Stimulated activated CD4-positive, alpha-beta T cell treated with anti-CD3 and anti-CD28 coated beads, Interleukin-4, amount 100 ng/mL, for 24 hours (primary cell): ENCODE results near the gene PTPRN2.
"Not testable (repeated sequence)": the region's sequence is repeated elsewhere in the genome, so short reads cannot be mapped to it uniquely, and the experiment has no call there.

ENCODE experiments used
- DNase-seq: peaks from one replicate; pipeline ENCODE4 v3.0.0-alpha.2; 2020

PTPRN2 gene

GRCh38 chr7:157996359-157997079, 591.1 kb downstream of the PTPRN2 start:
- no peak for DNase-seq

- no peak for DNase-seq
Observed at GRCh38 chr7:157995815-157996214, 591.8 kb downstream of the PTPRN2 start.

GRCh38 chr7:157994319-157994718, 593.3 kb downstream of the PTPRN2 start:
- no peak for DNase-seq

GRCh38 chr7:157993406-157994105, 594.1 kb downstream of the PTPRN2 start:
- DNase-seq, result no peak

GRCh38 chr7:157992511-157993160, 595.0 kb downstream of the PTPRN2 start:
- DNase-seq, result no peak

- no peak for DNase-seq
Observed at GRCh38 chr7:157991761-157992160, 595.9 kb downstream of the PTPRN2 start.

GRCh38 chr7:157991351-157991750, 596.3 kb downstream of the PTPRN2 start:
- DNase-seq, result no peak

- no peak for DNase-seq
Observed at GRCh38 chr7:157990881-157991250, 596.8 kb downstream of the PTPRN2 start.

GRCh38 chr7:157990226-157990880, 597.3 kb downstream of the PTPRN2 start:
- DNase-seq, result no peak

- DNase-seq, result no peak
Observed at GRCh38 chr7:157989589-157989988, 598.0 kb downstream of the PTPRN2 start.

- DNase-seq, result no peak
Observed at GRCh38 chr7:157987906-157988305, 599.7 kb downstream of the PTPRN2 start.

- DNase-seq, result no peak
Observed at GRCh38 chr7:157986051-157986450, 601.6 kb downstream of the PTPRN2 start.

- no peak for DNase-seq
Observed at GRCh38 chr7:157985636-157986035, 602.0 kb downstream of the PTPRN2 start.

- no peak for DNase-seq
Observed at GRCh38 chr7:157984423-157985163, 603.0 kb downstream of the PTPRN2 start.

- no peak for DNase-seq
Observed at GRCh38 chr7:157983502-157984422, 603.9 kb downstream of the PTPRN2 start.

GRCh38 chr7:157981778-157982177, 605.8 kb downstream of the PTPRN2 start:
- no peak for DNase-seq

GRCh38 chr7:157980774-157981173, 606.8 kb downstream of the PTPRN2 start:
- DNase-seq, result no peak

GRCh38 chr7:157980341-157980731, 607.3 kb downstream of the PTPRN2 start:
- DNase-seq, result not testable (repeated sequence)

GRCh38 chr7:157979636-157980340, 607.8 kb downstream of the PTPRN2 start:
- DNase-seq, result no peak

- no peak for DNase-seq
Observed at GRCh38 chr7:157978766-157979165, 608.9 kb downstream of the PTPRN2 start.
